MM.1S (cell line): Measurements from ENCODE around the gene RSPH1.

Experiments
- DNase-seq: peaks from one replicate; pipeline ENCODE4 v3.0.0-alpha.2; 2015
- H2AFZ ChIP-seq: fragments of 300-600 bp; sonication (generic); 2 replicates; pipeline ENCODE4 v1.6.0; 2016; ENCODE audit warnings: antibody characterized with exemption, low read length
- H3F3A ChIP-seq: fragments of 300-600 bp; sonication (generic); 2 replicates; pipeline ENCODE4 v1.6.1; 2016; ENCODE audit warnings: mild to moderate bottlenecking, antibody characterized with exemption, low read length, moderate library complexity, mixed read lengths; ENCODE audit not compliant: insufficient read depth
- H3K27ac ChIP-seq: fragments of 300-600 bp; sonication (generic); 2 replicates; pipeline ENCODE4 v1.5.1; 2016; ENCODE audit warnings: mild to moderate bottlenecking, low read length
- H3K27me3 ChIP-seq: fragments of 300-600 bp; sonication (generic); replicated peaks from 2 replicates; pipeline ENCODE4 v1.6.0; 2016; ENCODE audit warnings: low read length; ENCODE audit not compliant: insufficient read depth
- H3K36me3 ChIP-seq: fragments of 300-600 bp; sonication (generic); replicated peaks from 2 replicates; pipeline ENCODE4 v1.6.1; 2016; ENCODE audit warnings: mild to moderate bottlenecking, low read length, mixed read lengths; ENCODE audit not compliant: insufficient read depth
- H3K4me1 ChIP-seq: fragments of 300-600 bp; sonication (generic); 2 replicates; pipeline ENCODE4 v1.6.1; 2016; ENCODE audit warnings: low read length, mixed read lengths
- H3K4me2 ChIP-seq: fragments of 300-600 bp; sonication (generic); 2 replicates; pipeline ENCODE4 v1.6.0; 2016; ENCODE audit warnings: low read depth, low read length
- H3K4me3 ChIP-seq: fragments of 300-600 bp; sonication (generic); 2 replicates; pipeline ENCODE4 v1.5.1; 2016; ENCODE audit warnings: low read length, mixed read lengths
- H3K79me2 ChIP-seq: fragments of 300-600 bp; sonication (generic); 2 replicates; pipeline ENCODE4 v1.6.1; 2016; ENCODE audit warnings: mixed run types, low read length, mixed read lengths
- H3K9ac ChIP-seq: fragments of 300-600 bp; sonication (generic); 2 replicates; pipeline ENCODE4 v1.6.1; 2016; ENCODE audit warnings: low read length, mixed read lengths
- H3K9me2 ChIP-seq: fragments of 300-600 bp; sonication (generic); replicated peaks from 2 replicates; pipeline ENCODE4 v1.6.1; 2016; ENCODE audit warnings: mild to moderate bottlenecking, low read length, mixed read lengths; ENCODE audit not compliant: insufficient read depth
- H3K9me3 ChIP-seq: fragments of 300-600 bp; sonication (generic); replicated peaks from 2 replicates; pipeline ENCODE4 v1.6.1; 2016; ENCODE audit warnings: mild to moderate bottlenecking, low read length, mixed read lengths; ENCODE audit not compliant: insufficient read depth
- H4K20me1 ChIP-seq: fragments of 300-600 bp; sonication (generic); 2 replicates; pipeline ENCODE4 v1.6.1; 2016; ENCODE audit warnings: mild to moderate bottlenecking, low read length, moderate library complexity, mixed read lengths; ENCODE audit not compliant: insufficient read depth
- CTCF ChIP-seq: fragments of 300-600 bp; sonication (generic); IDR thresholded peaks from 2 replicates; pipeline ENCODE4 v1.5.1; 2016; ENCODE audit warnings: antibody characterized with exemption, low read length, mixed read lengths
- EZH2 ChIP-seq: fragments of 300-600 bp; sonication (generic); optimal IDR thresholded peaks from 2 replicates; pipeline ENCODE3; 2017; ENCODE audit warnings: low read depth, mild to moderate bottlenecking, antibody characterized with exemption, low read length, mixed read lengths
- EZH2phosphoT487 ChIP-seq: fragments of 300-600 bp; sonication (generic); IDR thresholded peaks from 2 replicates; pipeline ENCODE4 v1.6.1; 2018; ENCODE audit warnings: antibody characterized with exemption, low read length

Gene RSPH1

GRCh38 chr21:42496120-42496838 is at the start of gene RSPH1:
Gene RSPH1, minus strand, starts transcription at chr21:42496224. Its CDS starts 38 bp downstream, at chr21:42496186.
- no peaks in the 10 kb centered on the region for H4K20me1 ChIP-seq
- no peaks in the 10 kb centered on the region for H3K9me2 ChIP-seq
- H2AFZ ChIP-seq, result peak within 1 kb of the TSS; percentile 98
- H3K36me3 ChIP-seq, result no peaks in the 10 kb centered on the region
- no peaks in the 10 kb centered on the region for H3K9me3 ChIP-seq
- peaks cover 6% of the 10 kb centered on the region; the same call in 1 of the 2 replicates for H3F3A ChIP-seq
- TF ChIP-seq CTCF (peak; percentile 28), EZH2phosphoT487 (no peak), EZH2 (no peak)
- peak within 1 kb of the TSS; percentile 99 for H3K4me2 ChIP-seq
- H3K79me2 ChIP-seq, result no peaks in the 10 kb centered on the region
- DNase-seq, result peak; percentile 100
- H3K4me1 ChIP-seq, result peaks cover 14% of the 10 kb centered on the region
- H3K4me3 ChIP-seq, result peak within 1 kb of the TSS; percentile 82
- H3K27ac ChIP-seq, result peak within 1 kb of the TSS; percentile 56; the same call in 1 of the 2 replicates
- H3K27me3 ChIP-seq, result peaks cover 73% of the 10 kb centered on the region
- H3K9ac ChIP-seq, result peak within 1 kb of the TSS; percentile 87

GRCh38 chr21:42545745-42546144 is 49.7 kb upstream of the RSPH1 start:
- Histone ChIP-seq H3K27ac (no peak overlapping the region), H3K79me2 (no peaks in the 10 kb centered on the region), H2AFZ (no peak overlapping the region), H3K36me3 (no peaks in the 10 kb centered on the region), H3K4me2 (no peak overlapping the region), H3K9ac (no peak overlapping the region), H3K9me3 (no peaks in the 10 kb centered on the region), H3K4me3 (no peak overlapping the region), H3K27me3 (peaks cover 51% of the 10 kb centered on the region), H4K20me1 (no peaks in the 10 kb centered on the region), H3F3A (no peaks in the 10 kb centered on the region), H3K9me2 (no peaks in the 10 kb centered on the region), H3K4me1 (peaks cover 5% of the 10 kb centered on the region; the same call in 1 of the 2 replicates)
- DNase-seq, result no peak
- TF ChIP-seq CTCF (no peak), EZH2phosphoT487 (no peak), EZH2 (no peak)

- H2AFZ ChIP-seq, result no peak overlapping the region
- TF ChIP-seq EZH2, result no peak
- TF ChIP-seq EZH2phosphoT487, result no peak
- no peak for TF ChIP-seq CTCF
- H3K27me3 ChIP-seq, result peaks cover 49% of the 10 kb centered on the region
- no peaks in the 10 kb centered on the region for H3F3A ChIP-seq
- H3K36me3 ChIP-seq, result no peaks in the 10 kb centered on the region
- H3K9ac ChIP-seq, result no peak overlapping the region
- no peaks in the 10 kb centered on the region for H3K9me2 ChIP-seq
- no peak overlapping the region for H3K4me3 ChIP-seq
- H3K4me2 ChIP-seq, result no peak overlapping the region
- no peaks in the 10 kb centered on the region for H3K9me3 ChIP-seq
- no peaks in the 10 kb centered on the region for H4K20me1 ChIP-seq
- peak; percentile 24 for DNase-seq
- no peaks in the 10 kb centered on the region for H3K79me2 ChIP-seq
- no peak overlapping the region for H3K27ac ChIP-seq
- peaks cover 5% of the 10 kb centered on the region; the same call in 1 of the 2 replicates for H3K4me1 ChIP-seq
Measured at GRCh38 chr21:42545317-42545716, 49.3 kb upstream of the RSPH1 start.
